GM23248 (cell line): ENCODE measurements around the gene IL31RA. TPM values are rescaled to one million over a fixed set of nuclear protein-coding genes. Genes with fewer than 3 reads are reported as not detected.

Experiments
- DNase-seq: peaks from one replicate; pipeline ENCODE4 v3.0.0-alpha.2; 2015
- H2AFZ ChIP-seq: fragments of 200-600 bp; sonication (generic); 2 replicates; pipeline ENCODE4 v1.6.1; 2016; ENCODE audit warnings: antibody characterized with exemption
- H3F3A ChIP-seq: fragments of 200-600 bp; sonication (generic); 2 replicates; pipeline ENCODE4 v1.6.1; 2016; ENCODE audit warnings: mild to moderate bottlenecking, antibody characterized with exemption, mixed run types; ENCODE audit not compliant: insufficient read depth
- H3K27ac ChIP-seq: fragments of 200-600 bp; sonication (generic); 2 replicates; pipeline ENCODE4 v1.5.1; 2016; ENCODE audit warnings: mild to moderate bottlenecking
- H3K27me3 ChIP-seq: fragments of 200-600 bp; sonication (generic); replicated peaks from 2 replicates; pipeline ENCODE4 v1.6.1; 2016; ENCODE audit warnings: mild to moderate bottlenecking; ENCODE audit not compliant: insufficient read depth
- H3K36me3 ChIP-seq: fragments of 200-600 bp; sonication (generic); 2 replicates; pipeline ENCODE4 v1.6.1; 2016; ENCODE audit warnings: low read depth, mild to moderate bottlenecking
- H3K4me1 ChIP-seq: fragments of 200-600 bp; sonication (generic); 2 replicates; pipeline ENCODE4 v1.6.1; 2016; ENCODE audit warnings: mild to moderate bottlenecking; ENCODE audit not compliant: insufficient read depth
- H3K4me2 ChIP-seq: fragments of 200-600 bp; sonication (generic); one replicate; pipeline ENCODE4 v1.6.1; 2016; ENCODE audit warnings: mild to moderate bottlenecking; ENCODE audit not compliant: unreplicated experiment
- H3K4me3 ChIP-seq: fragments of 200-600 bp; sonication (generic); 2 replicates; pipeline ENCODE4 v1.5.1; 2016; ENCODE audit warnings: mild to moderate bottlenecking
- H3K79me2 ChIP-seq: fragments of 200-600 bp; sonication (generic); 2 replicates; pipeline ENCODE4 v1.6.1; 2016; ENCODE audit warnings: mild to moderate bottlenecking; ENCODE audit not compliant: insufficient read depth
- H3K9ac ChIP-seq: fragments of 200-600 bp; sonication (generic); 2 replicates; pipeline ENCODE4 v1.6.1; 2016; ENCODE audit warnings: mild to moderate bottlenecking
- H3K9me2 ChIP-seq: fragments of 200-600 bp; sonication (generic); 2 replicates; pipeline ENCODE4 v1.6.1; 2016; ENCODE audit warnings: mixed run types, mild to moderate bottlenecking, moderate library complexity; ENCODE audit not compliant: insufficient read depth
- H3K9me3 ChIP-seq: fragments of 200-600 bp; sonication (generic); one replicate; pipeline ENCODE4 v1.6.1; 2017; ENCODE audit warnings: low read depth
- H4K20me1 ChIP-seq: fragments of 200-600 bp; sonication (generic); 2 replicates; pipeline ENCODE4 v1.6.0; 2016; ENCODE audit not compliant: insufficient read depth
- EZH2 ChIP-seq: fragments of 200-600 bp; sonication (generic); IDR thresholded peaks from 2 replicates; pipeline ENCODE4 v1.6.1; 2018; ENCODE audit warnings: antibody characterized with exemption, mild to moderate bottlenecking; ENCODE audit not compliant: insufficient read depth, poor library complexity, severe bottlenecking
- EZH2phosphoT487 ChIP-seq: fragments of 200-600 bp; sonication (generic); IDR thresholded peaks from 2 replicates; pipeline ENCODE4 v1.6.1; 2018; ENCODE audit warnings: antibody characterized with exemption, moderate library complexity, mild to moderate bottlenecking, low read depth; ENCODE audit not compliant: insufficient read depth
- WGBS, 2 experiments: methylation state at CpG; one replicate each; pipeline ENCODE4 v1.1.6; 2015 to 2017; ENCODE audit warnings: low lambda C conversion rate in 2 of 2, low coverage in 1 of 2; ENCODE audit errors: missing lambda C conversion rate in 2 of 2; 5-methylcytosine and 5-hydroxymethylcytosine counted together
- in situ Hi-C: fragments of 300-500 bp; cut with MboI; formaldehyde crosslinking; loops from 2 replicates; pipeline ENCODE4 v1.15.0; 2020
- polyA plus RNA-seq: library from polyadenylated mRNA; unstranded; fragments of >200 nt; fragmentation: Nextera tagmentation; extraction: Ambion mirVana; gene quantifications from 2 replicates; pipeline ENCODE4 v1.2.1, GENCODE V29; 2016
- small RNA-seq: library from RNA; depleted of rRNA; stranded (forward); fragments of <200 nt; gene quantifications from one replicate; pipeline ENCODE3, GENCODE V24; 2014; ENCODE audit warnings: low read depth, low replicate concordance
- total RNA-seq: library from RNA; depleted of rRNA; stranded (reverse); fragments of >200 nt; shearing (Covaris generic); gene quantifications from 2 replicates; pipeline ENCODE4 v1.2.3, GENCODE V29; 2014; rRNA removed

Gene IL31RA
- total and polyA plus RNA-seq, 2 experiments from 2014 or later = 0.08 TPM; not detected in 1

- WGBS, 2 experiments = 93 to 97% methylated on average over 7 of the region's 7 CpGs
- no peaks in the 10 kb centered on the region for H4K20me1 ChIP-seq
- peaks cover 71% of the 10 kb centered on the region for H3K36me3 ChIP-seq
- no peaks in the 10 kb centered on the region for H3K9me3 ChIP-seq
- H3F3A ChIP-seq = no peaks in the 10 kb centered on the region
- in situ Hi-C loops = no loop called here
- H3K27ac ChIP-seq = no peak overlapping the region
- H3K4me1 ChIP-seq = no peaks in the 10 kb centered on the region
- no peak overlapping the region for H3K4me2 ChIP-seq
- H3K9me2 ChIP-seq = no peaks in the 10 kb centered on the region
- no peak overlapping the region for H3K9ac ChIP-seq
- no peak for DNase-seq
- peaks cover 33% of the 10 kb centered on the region for H3K79me2 ChIP-seq
- H3K4me3 ChIP-seq = no peak overlapping the region
- no peaks in the 10 kb centered on the region for H3K27me3 ChIP-seq
- no peak overlapping the region for H2AFZ ChIP-seq
- TF ChIP-seq EZH2 = no peak
- TF ChIP-seq EZH2phosphoT487 = no peak
These were observed 109.6 kb downstream of the IL31RA start for GRCh38 chr5:55960779-55961178.

GRCh38 chr5:55965525-55965924 lies 114.4 kb downstream of the IL31RA start:
- no peak overlapping the region for H3K4me2 ChIP-seq
- H3K9me2 ChIP-seq = no peaks in the 10 kb centered on the region
- H3K36me3 ChIP-seq = peaks cover 61% of the 10 kb centered on the region
- no peaks in the 10 kb centered on the region for H3K9me3 ChIP-seq
- WGBS, 2 experiments = 86 to 91% methylated on average over 6 of the region's 6 CpGs
- H3K79me2 ChIP-seq = peaks cover 67% of the 10 kb centered on the region
- no peaks in the 10 kb centered on the region for H4K20me1 ChIP-seq
- in situ Hi-C loops = no loop called here
- H3K27me3 ChIP-seq = no peaks in the 10 kb centered on the region
- no peak overlapping the region for H3K9ac ChIP-seq
- H3K27ac ChIP-seq = no peak overlapping the region
- no peak for TF ChIP-seq EZH2
- TF ChIP-seq EZH2phosphoT487 = no peak
- H3F3A ChIP-seq = no peaks in the 10 kb centered on the region
- peaks cover 11% of the 10 kb centered on the region; the same call in 1 of the 2 replicates for H3K4me1 ChIP-seq
- no peak for DNase-seq
- no peak overlapping the region for H3K4me3 ChIP-seq
- no peak overlapping the region for H2AFZ ChIP-seq

DNA sequence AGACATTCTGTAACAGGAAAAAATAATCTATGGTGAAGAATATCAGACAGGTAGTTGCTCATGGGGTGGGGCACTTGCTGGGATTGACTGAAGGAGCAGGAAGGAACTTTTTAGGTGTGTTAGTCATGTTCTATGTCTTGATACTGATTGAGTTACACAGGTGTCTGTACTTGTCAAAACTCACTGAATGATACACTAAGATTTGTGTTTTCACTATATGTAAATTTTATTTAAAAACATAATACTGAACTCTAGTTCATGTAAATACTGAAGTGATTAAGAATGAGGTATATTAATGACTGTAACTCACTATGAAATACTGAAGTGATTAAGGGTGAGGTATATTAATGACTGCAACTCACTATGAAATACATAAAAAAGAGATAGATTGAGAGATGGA lies 115.1 kb downstream of the IL31RA start:
- TF ChIP-seq EZH2 (no peak), EZH2phosphoT487 (no peak)
- Histone ChIP-seq H3K79me2 (peaks cover 74% of the 10 kb centered on the region), H3K27me3 (no peaks in the 10 kb centered on the region), H3K4me2 (no peak overlapping the region), H3K4me3 (no peak overlapping the region), H3K4me1 (peaks cover 11% of the 10 kb centered on the region; the same call in 1 of the 2 replicates), H3K27ac (no peak overlapping the region), H4K20me1 (no peaks in the 10 kb centered on the region), H2AFZ (no peak overlapping the region), H3K9me2 (no peaks in the 10 kb centered on the region), H3K9ac (no peak overlapping the region), H3F3A (no peaks in the 10 kb centered on the region), H3K9me3 (no peaks in the 10 kb centered on the region), H3K36me3 (peaks cover 54% of the 10 kb centered on the region)
- in situ Hi-C loops = no loop called here
- no peak for DNase-seq

DNA sequence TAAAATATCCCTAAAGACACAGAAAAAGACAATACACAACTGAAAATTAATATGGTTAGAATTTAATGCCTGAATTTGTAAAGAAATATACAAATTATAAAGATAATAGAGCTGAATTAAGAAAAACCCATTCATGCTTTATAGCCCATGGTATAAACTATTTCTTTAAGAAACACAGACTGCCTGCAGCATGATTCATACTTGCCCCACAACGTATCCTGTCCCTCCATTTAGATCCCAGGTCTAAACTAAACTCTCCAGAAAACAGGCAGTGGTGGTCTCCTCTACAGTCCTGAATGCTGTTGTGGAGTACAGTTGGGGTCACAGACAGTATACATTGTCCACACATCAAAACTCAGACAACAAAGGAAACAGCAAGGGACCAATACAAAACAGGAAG lies 118.8 kb downstream of the IL31RA start:
- H3K27me3 ChIP-seq = no peaks in the 10 kb centered on the region
- H4K20me1 ChIP-seq = no peaks in the 10 kb centered on the region
- no peak overlapping the region for H3K9ac ChIP-seq
- TF ChIP-seq EZH2 = no peak
- DNase-seq = peak; percentile 56
- H3F3A ChIP-seq = peaks cover 6% of the 10 kb centered on the region; the same call in 1 of the 2 replicates
- H3K9me3 ChIP-seq = no peaks in the 10 kb centered on the region
- H3K4me2 ChIP-seq = peak overlapping the region; percentile 49
- H2AFZ ChIP-seq = 0 out of 2 replicates have a peak overlapping the region, but pooled peaks have one; percentile 19
- peaks cover 40% of the 10 kb centered on the region for H3K36me3 ChIP-seq
- in situ Hi-C loops = no loop called here
- no peak overlapping the region for H3K27ac ChIP-seq
- H3K4me1 ChIP-seq = peaks cover 11% of the 10 kb centered on the region; the same call in 1 of the 2 replicates
- H3K4me3 ChIP-seq = no peak overlapping the region
- WGBS, 2 experiments = 0% methylated on average over 1 of the region's 1 CpG
- H3K9me2 ChIP-seq = no peaks in the 10 kb centered on the region
- peaks cover 96% of the 10 kb centered on the region for H3K79me2 ChIP-seq

Small RNA genes within 50 kb of the gene (small RNA-seq; reads per million reads assigned to genes)
- not detected for gene AC016596.1

Other genes with a start within 250 kb of the IL31RA start
- gene SLC38A9, start 139.0 kb upstream of the IL31RA start, total RNA-seq = 23.8 and 43.6 TPM in 2 replicates
- 15.5 and 17.0 TPM in 2 replicates for gene SLC38A9, start 139.0 kb upstream of the IL31RA start, polyA plus RNA-seq
- gene DDX4, start 113.3 kb upstream of the IL31RA start, total RNA-seq = not detected in 2 replicates
- not detected in 2 replicates for gene DDX4, start 113.3 kb upstream of the IL31RA start, polyA plus RNA-seq
- gene IL6ST, start 143.6 kb downstream of the IL31RA start, total RNA-seq = 186 and 197 TPM in 2 replicates
- 220 and 242 TPM in 2 replicates for gene IL6ST, start 143.6 kb downstream of the IL31RA start, polyA plus RNA-seq